Endothelial cell (in vitro differentiated cells): ENCODE data around the gene RAD51B. TPM values are rescaled to one million over a fixed set of nuclear protein-coding genes. Genes with fewer than 3 reads are reported as not detected.

Experiments
- DNase-seq: peaks from one replicate; pipeline ENCODE4 v3.0.0; 2021; ENCODE audit warnings: low spot score
- H3K27ac Mint-ChIP-seq: one replicate; pipeline ENCODE4 v1.8.0; 2021; ENCODE audit warnings: mixed read lengths, inconsistent platforms; ENCODE audit not compliant: unreplicated experiment
- H3K27me3 Mint-ChIP-seq: one replicate; pipeline ENCODE4 v1.8.0; 2021; ENCODE audit warnings: mild to moderate bottlenecking, moderate library complexity, mixed read lengths, inconsistent platforms; ENCODE audit not compliant: unreplicated experiment
- H3K36me3 Mint-ChIP-seq: one replicate; pipeline ENCODE4 v1.8.0; 2021; ENCODE audit warnings: mild to moderate bottlenecking, low read depth, mixed read lengths, inconsistent platforms; ENCODE audit not compliant: unreplicated experiment
- H3K4me1 Mint-ChIP-seq: one replicate; pipeline ENCODE4 v1.8.0; 2021; ENCODE audit warnings: mild to moderate bottlenecking, mixed read lengths, inconsistent platforms; ENCODE audit not compliant: unreplicated experiment
- H3K4me3 Mint-ChIP-seq: one replicate; pipeline ENCODE4 v1.8.0; 2021; ENCODE audit warnings: mild to moderate bottlenecking, mixed read lengths, inconsistent platforms; ENCODE audit not compliant: unreplicated experiment
- H3K9me3 Mint-ChIP-seq: one replicate; pipeline ENCODE4 v1.8.0; 2021; ENCODE audit warnings: mixed read lengths, inconsistent platforms; ENCODE audit not compliant: unreplicated experiment
- total RNA-seq: library from RNA; stranded (reverse); fragmentation: NEBNext Ultra II Directional; extraction: Animal tissue kit (Norgen Biotek cat#: 25700); gene quantifications from one replicate; pipeline ENCODE4 v1.2.1, GENCODE V29; 2021; ENCODE audit not compliant: unreplicated experiment
- TF ChIP-seq, protein P1 (sequence below): fragments of 200-600 bp; sonication (generic); IDR thresholded peaks from one replicate; pipeline ENCODE4 v1.5.0; 2021; ENCODE audit warnings: antibody characterized with exemption; ENCODE audit not compliant: unreplicated experiment

RAD51B gene
- total RNA-seq, 1 donor from 2014 or later = 23.5 TPM

GRCh38 chr14:68580096-68580645 is 760.6 kb downstream of the RAD51B start:
- Mint-ChIP-seq H3K9me3 (no peaks in the 10 kb centered on the region), H3K4me1 (peaks cover 18% of the 10 kb centered on the region), H3K4me3 (no peak overlapping the region), H3K27me3 (peaks cover 6% of the 10 kb centered on the region), H3K27ac (no peak overlapping the region), H3K36me3 (peaks cover 14% of the 10 kb centered on the region)
- DNase-seq = no peak
- TF ChIP-seq, protein P1, sequence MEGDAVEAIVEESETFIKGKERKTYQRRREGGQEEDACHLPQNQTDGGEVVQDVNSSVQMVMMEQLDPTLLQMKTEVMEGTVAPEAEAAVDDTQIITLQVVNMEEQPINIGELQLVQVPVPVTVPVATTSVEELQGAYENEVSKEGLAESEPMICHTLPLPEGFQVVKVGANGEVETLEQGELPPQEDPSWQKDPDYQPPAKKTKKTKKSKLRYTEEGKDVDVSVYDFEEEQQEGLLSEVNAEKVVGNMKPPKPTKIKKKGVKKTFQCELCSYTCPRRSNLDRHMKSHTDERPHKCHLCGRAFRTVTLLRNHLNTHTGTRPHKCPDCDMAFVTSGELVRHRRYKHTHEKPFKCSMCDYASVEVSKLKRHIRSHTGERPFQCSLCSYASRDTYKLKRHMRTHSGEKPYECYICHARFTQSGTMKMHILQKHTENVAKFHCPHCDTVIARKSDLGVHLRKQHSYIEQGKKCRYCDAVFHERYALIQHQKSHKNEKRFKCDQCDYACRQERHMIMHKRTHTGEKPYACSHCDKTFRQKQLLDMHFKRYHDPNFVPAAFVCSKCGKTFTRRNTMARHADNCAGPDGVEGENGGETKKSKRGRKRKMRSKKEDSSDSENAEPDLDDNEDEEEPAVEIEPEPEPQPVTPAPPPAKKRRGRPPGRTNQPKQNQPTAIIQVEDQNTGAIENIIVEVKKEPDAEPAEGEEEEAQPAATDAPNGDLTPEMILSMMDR = no peak

GRCh38 chr14:68580671-68581070 is 761.1 kb downstream of the RAD51B start:
- Mint-ChIP-seq H3K4me1 (peaks cover 16% of the 10 kb centered on the region), H3K9me3 (no peaks in the 10 kb centered on the region), H3K36me3 (peaks cover 12% of the 10 kb centered on the region), H3K4me3 (no peak overlapping the region), H3K27me3 (peaks cover 6% of the 10 kb centered on the region), H3K27ac (no peak overlapping the region)
- TF ChIP-seq, protein P1 = no peak
- DNase-seq = no peak

- Mint-ChIP-seq H3K27me3 (peaks cover 6% of the 10 kb centered on the region), H3K4me1 (peaks cover 10% of the 10 kb centered on the region), H3K36me3 (peaks cover 7% of the 10 kb centered on the region), H3K27ac (no peak overlapping the region), H3K4me3 (no peak overlapping the region), H3K9me3 (no peaks in the 10 kb centered on the region)
- DNase-seq = no peak
- TF ChIP-seq, protein P1 = no peak
Observed at GRCh38 chr14:68583548-68584280, 764.1 kb downstream of the RAD51B start.

- peaks cover 7% of the 10 kb centered on the region for H3K36me3 Mint-ChIP-seq
- no peaks in the 10 kb centered on the region for H3K9me3 Mint-ChIP-seq
- H3K27ac Mint-ChIP-seq = peak overlapping the region; percentile 0
- no peak for DNase-seq
- peaks cover 16% of the 10 kb centered on the region for H3K4me1 Mint-ChIP-seq
- no peak overlapping the region for H3K4me3 Mint-ChIP-seq
- peaks cover 6% of the 10 kb centered on the region for H3K27me3 Mint-ChIP-seq
- TF ChIP-seq, protein P1 = no peak
Observed at GRCh38 chr14:68584786-68585185, 765.2 kb downstream of the RAD51B start.

DNA sequence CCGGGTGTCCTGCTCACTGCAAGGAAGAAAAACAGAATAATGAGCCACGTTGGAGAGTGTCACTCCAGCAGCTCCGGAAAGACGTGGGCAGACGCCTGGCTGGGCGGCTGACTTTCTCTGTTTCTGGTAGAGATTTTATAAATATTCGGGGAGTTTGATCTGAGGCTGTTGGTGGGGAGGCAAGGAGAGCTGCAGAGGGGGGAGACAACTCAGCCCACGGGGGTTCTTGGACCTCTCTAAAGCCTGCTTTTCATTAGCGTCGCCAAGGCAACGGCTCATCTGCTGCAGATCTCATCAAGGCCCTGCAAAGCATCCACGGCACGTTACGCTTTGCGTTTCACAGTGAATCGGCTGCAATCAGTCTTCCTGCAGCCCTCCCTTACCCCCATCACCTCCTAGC is 766.1 kb downstream of the RAD51B start:
- Mint-ChIP-seq H3K36me3 (peaks cover 7% of the 10 kb centered on the region), H3K27me3 (peaks cover 8% of the 10 kb centered on the region), H3K4me1 (peaks cover 18% of the 10 kb centered on the region), H3K27ac (no peak overlapping the region), H3K9me3 (no peaks in the 10 kb centered on the region), H3K4me3 (no peak overlapping the region)
- TF ChIP-seq, protein P1 = no peak
- no peak for DNase-seq
